Measurements from ENCODE around the gene NUMBL.

DNA sequence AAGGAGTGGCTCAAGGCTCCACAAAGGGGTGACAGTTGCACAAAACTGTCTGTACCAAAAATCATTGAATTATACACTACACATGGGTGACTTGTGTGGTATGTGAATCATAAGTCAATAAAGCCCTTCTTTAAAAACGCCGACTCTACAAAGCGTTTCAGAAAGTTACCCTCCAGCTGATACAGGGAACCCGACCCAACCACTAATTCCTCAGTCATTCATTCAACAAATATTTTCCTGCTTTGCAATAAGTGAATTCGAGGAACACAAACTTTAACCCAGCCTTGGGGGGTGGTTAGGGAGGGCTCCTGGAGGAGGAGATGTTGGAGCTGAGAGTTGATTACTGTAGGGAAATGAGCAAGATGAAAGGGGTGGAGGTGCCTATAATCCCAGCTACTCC is 57.2 kb downstream of the NUMBL start:
- TF ChIP-seq POLR2A (IDR thresholded peaks at IDR 0.05), result no peak
- TF ChIP-seq, protein P1, sequence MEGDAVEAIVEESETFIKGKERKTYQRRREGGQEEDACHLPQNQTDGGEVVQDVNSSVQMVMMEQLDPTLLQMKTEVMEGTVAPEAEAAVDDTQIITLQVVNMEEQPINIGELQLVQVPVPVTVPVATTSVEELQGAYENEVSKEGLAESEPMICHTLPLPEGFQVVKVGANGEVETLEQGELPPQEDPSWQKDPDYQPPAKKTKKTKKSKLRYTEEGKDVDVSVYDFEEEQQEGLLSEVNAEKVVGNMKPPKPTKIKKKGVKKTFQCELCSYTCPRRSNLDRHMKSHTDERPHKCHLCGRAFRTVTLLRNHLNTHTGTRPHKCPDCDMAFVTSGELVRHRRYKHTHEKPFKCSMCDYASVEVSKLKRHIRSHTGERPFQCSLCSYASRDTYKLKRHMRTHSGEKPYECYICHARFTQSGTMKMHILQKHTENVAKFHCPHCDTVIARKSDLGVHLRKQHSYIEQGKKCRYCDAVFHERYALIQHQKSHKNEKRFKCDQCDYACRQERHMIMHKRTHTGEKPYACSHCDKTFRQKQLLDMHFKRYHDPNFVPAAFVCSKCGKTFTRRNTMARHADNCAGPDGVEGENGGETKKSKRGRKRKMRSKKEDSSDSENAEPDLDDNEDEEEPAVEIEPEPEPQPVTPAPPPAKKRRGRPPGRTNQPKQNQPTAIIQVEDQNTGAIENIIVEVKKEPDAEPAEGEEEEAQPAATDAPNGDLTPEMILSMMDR (IDR thresholded peaks at IDR 0.05), result no peak

All from gastroesophageal sphincter (tissue), 3 donors.